Kidney epithelial cell (primary cell): ENCODE results near the gene PPP3R2. TPM values are rescaled to one million over a fixed set of nuclear protein-coding genes. Genes with fewer than 3 reads are reported as not detected.

Experiments
- DNase-seq: peaks from one replicate; pipeline ENCODE4 v3.0.0-alpha.2; 2010; ENCODE audit warnings: low read depth
- H3K27me3 ChIP-seq: 2 replicates; pipeline ENCODE4 v1.6.0; 2011; ENCODE audit warnings: low read length; ENCODE audit not compliant: control insufficient read depth, insufficient read depth
- H3K36me3 ChIP-seq: 2 replicates; pipeline ENCODE4 v1.5.1; 2011; ENCODE audit warnings: low read length; ENCODE audit not compliant: control insufficient read depth, insufficient read depth
- H3K4me3 ChIP-seq: 2 replicates; pipeline ENCODE4 v1.5.1; 2011; ENCODE audit warnings: low read depth, mild to moderate bottlenecking, control low read depth, low read length
- total RNA-seq: library from RNA; depleted of rRNA; stranded (reverse); fragments of >200 nt; gene quantifications from 2 replicates; pipeline ENCODE4 v1.2.3, GENCODE V29; 2015
- TF ChIP-seq, protein P1 (sequence below): IDR thresholded peaks from 2 replicates; pipeline ENCODE4 v1.5.1; 2011; ENCODE audit warnings: mild to moderate bottlenecking, moderate library complexity, low read length, control low read depth, inconsistent platforms; ENCODE audit not compliant: insufficient read depth, poor library complexity, severe bottlenecking

PPP3R2 gene
- total RNA-seq, 1 donor from 2014 or later: not detected

DNA sequence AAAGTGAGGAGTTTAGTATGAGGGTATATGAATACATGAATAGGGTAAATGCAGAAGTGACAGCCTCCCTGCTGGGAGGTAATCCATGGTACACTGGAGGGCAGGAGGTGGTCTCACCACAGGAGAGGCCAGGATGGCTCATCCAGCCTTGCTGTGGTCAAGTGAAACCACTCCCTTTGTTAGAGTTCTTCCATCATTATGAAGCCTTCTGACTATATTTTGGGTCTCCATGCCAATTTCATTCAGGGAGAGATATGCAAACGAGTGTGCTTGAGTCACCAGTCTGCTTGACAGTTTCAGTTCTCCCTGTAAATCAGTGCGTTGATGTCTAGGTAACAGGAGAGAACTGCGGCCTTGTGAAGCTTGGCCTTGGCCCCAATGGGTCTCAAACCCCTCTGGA is 16.4 kb downstream of the PPP3R2 start:
- no peaks in the 10 kb centered on the region for H3K27me3 ChIP-seq
- H3K36me3 ChIP-seq: no peaks in the 10 kb centered on the region
- no peak for DNase-seq
- H3K4me3 ChIP-seq: no peak overlapping the region
- TF ChIP-seq, protein P1, sequence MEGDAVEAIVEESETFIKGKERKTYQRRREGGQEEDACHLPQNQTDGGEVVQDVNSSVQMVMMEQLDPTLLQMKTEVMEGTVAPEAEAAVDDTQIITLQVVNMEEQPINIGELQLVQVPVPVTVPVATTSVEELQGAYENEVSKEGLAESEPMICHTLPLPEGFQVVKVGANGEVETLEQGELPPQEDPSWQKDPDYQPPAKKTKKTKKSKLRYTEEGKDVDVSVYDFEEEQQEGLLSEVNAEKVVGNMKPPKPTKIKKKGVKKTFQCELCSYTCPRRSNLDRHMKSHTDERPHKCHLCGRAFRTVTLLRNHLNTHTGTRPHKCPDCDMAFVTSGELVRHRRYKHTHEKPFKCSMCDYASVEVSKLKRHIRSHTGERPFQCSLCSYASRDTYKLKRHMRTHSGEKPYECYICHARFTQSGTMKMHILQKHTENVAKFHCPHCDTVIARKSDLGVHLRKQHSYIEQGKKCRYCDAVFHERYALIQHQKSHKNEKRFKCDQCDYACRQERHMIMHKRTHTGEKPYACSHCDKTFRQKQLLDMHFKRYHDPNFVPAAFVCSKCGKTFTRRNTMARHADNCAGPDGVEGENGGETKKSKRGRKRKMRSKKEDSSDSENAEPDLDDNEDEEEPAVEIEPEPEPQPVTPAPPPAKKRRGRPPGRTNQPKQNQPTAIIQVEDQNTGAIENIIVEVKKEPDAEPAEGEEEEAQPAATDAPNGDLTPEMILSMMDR: no peak

GRCh38 chr9:101574731-101575333 is 19.9 kb downstream of the PPP3R2 start:
- DNase-seq: no peak
- Histone ChIP-seq H3K36me3 (no peaks in the 10 kb centered on the region), H3K27me3 (no peaks in the 10 kb centered on the region), H3K4me3 (no peak overlapping the region)
- TF ChIP-seq, protein P1: no peak

DNA sequence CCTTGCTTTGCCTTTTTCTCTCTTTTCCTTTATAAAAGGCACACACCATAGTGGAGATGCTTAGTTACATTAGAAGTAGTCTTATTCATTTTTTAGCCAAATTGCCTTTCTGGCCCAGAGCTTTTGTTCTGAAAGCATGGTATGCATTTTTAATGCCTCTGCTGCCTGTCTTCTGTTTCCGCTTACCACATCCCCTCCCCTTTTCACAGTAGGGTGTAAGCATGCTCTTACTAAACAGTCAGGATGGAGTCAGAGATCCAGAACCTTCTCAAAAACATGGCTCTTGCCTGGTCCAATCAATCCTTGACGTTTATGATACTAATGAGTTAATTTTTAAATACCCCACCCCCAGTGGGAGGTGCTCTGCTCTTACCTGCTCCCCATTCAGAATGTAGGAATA is 22.5 kb downstream of the PPP3R2 start:
- DNase-seq: no peak
- TF ChIP-seq, protein P1: no peak

GRCh38 chr9:101571114-101571513 is 23.7 kb downstream of the PPP3R2 start:
- H3K4me3 ChIP-seq: no peak overlapping the region
- TF ChIP-seq, protein P1: no peak
- no peak for DNase-seq
- H3K27me3 ChIP-seq: no peaks in the 10 kb centered on the region
- no peaks in the 10 kb centered on the region for H3K36me3 ChIP-seq

More for the DNA sequence above, 22.5 kb downstream of the PPP3R2 start:
- no peaks in the 10 kb centered on the region for H3K36me3 ChIP-seq
- H3K27me3 ChIP-seq: no peaks in the 10 kb centered on the region
- H3K4me3 ChIP-seq: no peak overlapping the region

GRCh38 chr9:101569741-101570501 is 24.8 kb downstream of the PPP3R2 start:
- H3K4me3 ChIP-seq: no peak overlapping the region
- TF ChIP-seq, protein P1: no peak

More at GRCh38 chr9:101569741-101570501, 24.8 kb downstream of the PPP3R2 start:
- Histone ChIP-seq H3K27me3 (no peaks in the 10 kb centered on the region), H3K36me3 (no peaks in the 10 kb centered on the region)
- no peak for DNase-seq
